CD4-positive, alpha-beta T cell treated with Interleukin-17A for 1 hour (primary cell): ENCODE measurements around the gene PIGM.
"Not testable (repeated sequence)": the region's sequence is repeated elsewhere in the genome, so short reads cannot be mapped to it uniquely, and the experiment has no call there.

Experiments
- DNase-seq: peaks from one replicate; pipeline ENCODE4 v3.0.0-alpha.2; 2020

PIGM gene

DNA sequence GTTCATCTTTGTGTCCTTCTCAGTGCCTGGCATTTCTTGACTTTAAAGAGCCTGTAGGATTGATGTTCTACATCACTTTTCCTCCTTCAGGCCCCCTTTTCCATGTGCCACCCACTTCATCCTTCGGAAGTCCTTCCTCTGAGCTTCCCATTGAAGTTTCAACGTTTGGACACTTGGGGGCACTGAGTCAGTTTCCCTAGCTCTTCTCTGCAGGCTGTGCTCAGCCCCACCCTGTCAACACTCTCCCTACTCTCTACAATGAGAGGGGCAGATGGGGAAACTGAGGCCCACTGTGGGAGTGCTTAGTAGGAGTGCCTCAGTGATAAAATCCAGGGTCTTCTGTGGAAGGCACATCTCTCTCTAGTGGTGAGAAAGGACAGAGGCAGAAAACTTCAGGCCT lies 26.3 kb upstream of the PIGM start:
- no peak for DNase-seq

DNA sequence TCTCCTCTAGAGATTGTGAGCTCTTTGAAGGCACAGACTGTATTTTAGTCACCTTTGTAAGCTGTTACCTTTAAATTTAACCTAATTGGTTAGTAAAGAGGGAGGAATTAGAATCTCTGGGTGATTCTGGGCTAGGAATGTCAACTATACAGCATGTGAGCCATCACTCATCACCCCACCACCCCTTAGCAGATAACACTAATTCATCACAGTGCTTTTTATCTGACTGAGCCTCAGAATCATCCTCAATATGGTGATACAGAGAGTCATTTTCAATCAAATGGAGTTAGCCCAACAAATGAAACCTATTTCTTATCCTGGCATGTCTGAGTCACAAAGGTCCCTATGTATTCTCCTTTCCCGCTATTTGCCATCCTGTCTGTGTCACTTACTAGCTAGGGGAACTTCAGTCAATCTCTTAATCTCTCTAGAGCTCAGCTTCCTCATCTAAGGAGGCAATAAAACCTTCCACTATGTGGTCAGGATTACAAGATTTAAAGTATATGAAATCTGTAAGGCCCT lies 24.9 kb upstream of the PIGM start:
- no peak for DNase-seq

DNA sequence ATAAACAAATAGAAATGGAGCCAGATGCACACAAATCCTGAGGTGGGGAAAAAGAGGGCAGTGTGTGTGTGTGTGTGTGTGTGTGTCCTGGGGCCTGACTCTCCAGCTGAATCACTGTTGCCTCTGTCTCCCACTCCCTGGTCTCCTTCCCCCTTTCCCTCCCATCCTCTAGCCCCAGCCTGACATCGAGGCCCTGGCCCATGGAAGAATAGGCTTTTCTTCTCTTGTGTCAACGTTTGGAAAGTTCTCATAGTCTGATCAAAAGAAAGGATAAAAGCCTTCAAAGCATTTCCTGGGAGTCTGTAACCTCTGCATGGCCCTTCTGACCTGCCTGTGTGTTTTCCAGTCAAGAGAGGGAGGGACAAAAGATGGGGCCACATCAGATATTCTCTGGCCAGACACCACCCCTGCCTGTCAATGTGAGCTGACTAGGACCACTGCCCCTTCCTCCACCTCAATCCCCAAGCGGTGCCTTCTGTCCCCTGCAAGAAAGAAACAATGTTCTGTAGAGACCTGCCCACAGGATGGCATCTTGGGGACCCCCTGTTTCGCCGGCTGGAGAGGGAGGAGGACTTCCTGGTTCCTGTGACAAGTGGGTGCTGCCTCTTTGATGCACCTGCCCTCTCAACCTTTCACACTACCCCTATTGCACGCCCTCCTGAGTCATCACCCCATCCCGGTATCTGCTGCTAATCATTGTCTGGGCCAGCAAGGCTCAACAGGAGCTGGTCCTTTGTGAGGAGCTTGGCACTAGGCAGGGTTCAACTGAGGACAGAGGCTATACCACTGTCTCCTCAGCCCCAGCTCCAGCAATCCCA lies 22.0 kb upstream of the PIGM start:
- DNase-seq, result no peak

DNA sequence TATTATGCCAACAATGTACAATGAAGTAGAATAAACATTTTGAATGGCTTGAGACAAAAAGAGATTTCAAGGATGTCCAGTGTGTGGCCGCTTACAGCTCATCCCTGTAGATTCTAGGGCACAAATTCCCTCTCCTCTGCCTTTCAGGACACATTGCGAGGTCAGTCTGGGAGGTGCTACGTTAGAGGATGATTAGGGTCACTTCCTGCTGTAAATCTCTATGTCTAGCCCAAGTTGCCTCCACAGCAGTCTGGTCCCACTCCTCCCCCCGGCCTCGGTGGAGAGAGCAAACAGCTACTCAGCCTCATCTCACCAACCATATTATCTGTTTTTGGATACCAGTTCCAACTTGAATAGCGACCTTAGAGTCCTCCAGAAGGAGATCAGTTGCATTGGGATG lies 21.1 kb upstream of the PIGM start:
- DNase-seq, result no peak

DNA sequence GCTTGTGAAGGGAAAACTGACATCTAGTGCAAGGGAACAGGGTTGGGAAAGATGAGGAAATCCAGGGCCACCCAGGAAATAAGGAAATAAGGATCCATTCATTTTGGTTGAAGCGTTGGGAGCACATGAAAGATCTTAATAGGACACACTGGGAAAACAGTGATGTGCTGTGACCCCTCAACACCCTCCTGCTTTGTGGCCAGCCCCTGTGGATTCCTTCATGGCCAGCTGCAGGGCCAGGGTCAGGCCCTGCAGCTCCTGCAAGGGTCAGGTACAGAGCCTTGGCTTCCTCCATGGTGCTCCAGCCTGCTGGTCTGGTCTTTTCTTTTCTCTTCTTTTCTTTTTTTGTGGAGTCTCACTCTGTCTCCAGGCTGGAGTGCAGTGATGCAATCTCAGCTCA lies 18.8 kb upstream of the PIGM start:
- DNase-seq, result no peak

DNA sequence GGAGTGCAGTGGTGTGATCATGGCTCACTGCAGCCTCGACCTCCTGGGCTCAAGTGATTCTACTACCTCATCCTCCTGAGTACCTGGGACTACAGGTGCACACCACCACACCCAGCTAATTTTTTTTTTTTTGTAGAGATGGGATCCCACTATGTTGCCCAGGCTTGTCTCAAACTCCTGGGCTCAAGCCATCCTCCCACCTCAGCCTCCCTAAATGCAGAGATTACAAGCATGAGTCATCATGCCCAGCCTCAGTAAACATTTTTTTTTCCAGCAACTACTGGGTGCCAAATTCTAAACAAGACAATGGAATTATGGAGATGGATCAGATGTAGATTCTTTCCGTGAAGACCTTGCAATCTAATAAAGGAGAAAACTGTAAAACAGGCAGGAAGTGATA lies 18.4 kb upstream of the PIGM start:
- not testable (repeated sequence) for DNase-seq

DNA sequence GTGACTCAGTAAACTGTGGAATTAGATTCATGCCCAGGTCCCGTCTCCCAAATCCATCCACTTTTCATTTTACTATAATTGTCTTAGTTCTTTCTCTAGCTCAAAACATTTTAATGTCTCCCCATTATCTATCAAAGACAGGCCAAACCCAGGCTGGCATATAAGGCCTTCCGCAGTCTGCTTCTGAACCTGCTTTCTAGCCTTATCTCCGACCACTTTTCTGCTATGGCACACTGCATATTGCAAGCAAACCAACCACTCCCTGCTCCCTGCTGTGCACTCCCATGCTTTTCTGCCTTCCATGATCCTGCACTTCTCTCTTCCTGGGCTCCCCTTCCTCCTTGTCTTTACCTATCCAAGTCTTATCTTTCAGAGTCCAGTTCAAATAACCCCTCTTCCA lies 17.3 kb upstream of the PIGM start:
- DNase-seq, result no peak

DNA sequence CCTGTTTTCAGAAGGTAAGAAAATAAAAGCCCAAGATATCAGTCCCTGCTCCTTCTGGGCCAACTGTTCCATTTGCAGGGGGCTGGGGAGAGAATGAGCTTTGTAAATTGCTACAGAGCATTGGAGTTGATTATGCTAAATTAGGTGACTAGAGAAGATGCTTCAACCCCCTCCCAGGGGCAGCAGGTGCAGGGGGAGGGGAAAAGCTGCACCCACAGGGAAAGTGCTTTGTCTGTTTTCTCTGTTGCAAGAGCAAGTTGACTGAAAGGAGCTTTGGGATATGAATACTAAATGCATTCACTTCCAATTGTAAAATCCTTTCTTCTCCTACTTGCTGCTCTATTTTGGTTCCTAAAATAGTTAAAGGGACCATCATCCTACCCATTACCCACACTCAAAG lies 16.5 kb upstream of the PIGM start:
- DNase-seq, result no peak

DNA sequence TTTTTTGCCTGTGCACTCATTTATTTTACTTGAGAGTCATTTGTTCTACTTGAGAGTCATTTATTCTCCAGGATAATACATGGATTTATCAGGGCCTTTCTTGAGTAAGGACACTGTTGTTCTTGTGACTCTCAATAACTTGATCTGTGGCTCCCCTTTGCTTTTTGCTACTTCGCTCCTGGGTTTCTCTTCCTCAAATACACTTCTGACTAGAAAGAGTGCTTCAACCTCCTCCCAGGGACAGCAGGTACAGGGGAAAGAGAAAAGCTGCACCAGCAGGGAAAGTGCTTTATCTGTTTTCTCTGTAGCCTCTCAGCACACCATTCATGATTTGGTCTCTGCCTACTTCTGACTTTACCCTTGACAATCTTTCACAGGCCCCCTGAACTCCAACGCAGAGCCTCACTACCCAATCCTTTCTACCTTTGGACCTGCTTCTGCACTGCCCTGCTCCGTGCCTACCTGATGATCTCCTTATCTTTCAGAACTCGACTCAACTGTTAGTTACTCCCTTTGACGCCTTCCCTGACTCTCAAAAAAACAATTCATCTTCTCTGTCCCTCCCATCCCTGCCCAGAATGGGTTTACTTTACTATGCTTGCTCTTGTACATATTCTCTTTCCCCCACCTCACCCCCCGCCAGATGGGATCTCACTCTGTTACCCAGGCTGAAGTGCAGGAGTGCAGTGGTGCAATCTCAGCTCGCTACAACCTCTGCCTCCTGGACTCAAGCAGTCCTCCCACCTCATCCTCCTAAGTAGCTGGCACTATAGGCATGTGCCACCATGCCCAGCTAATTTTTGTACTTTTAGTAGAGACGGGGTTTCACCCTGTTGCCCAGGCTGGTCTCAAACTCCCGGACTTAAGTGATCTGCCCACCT lies 15.6 kb upstream of the PIGM start:
- no peak for DNase-seq

DNA sequence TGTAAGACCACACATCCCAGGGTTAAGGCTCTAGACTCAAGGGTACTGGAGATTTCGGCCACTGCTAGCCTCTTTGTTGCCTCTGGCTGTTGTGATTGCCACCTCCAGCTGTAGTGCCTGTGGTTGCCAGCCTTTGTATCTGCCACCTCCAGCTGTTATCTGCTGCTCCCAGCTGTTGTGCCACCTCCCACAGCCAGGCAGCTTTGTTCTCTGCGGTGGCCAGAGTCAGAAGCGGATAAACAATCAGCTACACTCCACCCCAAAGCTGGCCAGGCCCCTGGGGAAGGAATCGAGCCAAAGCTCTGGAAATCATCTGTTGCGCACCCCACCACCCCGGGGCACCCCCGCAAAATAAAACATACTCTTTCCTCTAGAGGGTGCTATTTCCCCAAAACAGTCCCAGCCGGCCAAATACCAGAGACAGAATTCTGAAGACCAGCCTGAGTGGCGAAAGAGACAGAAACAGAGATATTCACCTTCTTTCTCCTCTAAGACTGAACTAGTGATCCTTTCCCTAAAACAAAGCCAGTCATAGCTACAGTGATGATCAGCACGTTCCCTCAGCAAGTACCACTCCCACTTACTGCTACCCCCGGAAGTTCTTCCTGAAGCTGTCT lies 14.8 kb upstream of the PIGM start:
- peak; percentile 63 for DNase-seq

DNA sequence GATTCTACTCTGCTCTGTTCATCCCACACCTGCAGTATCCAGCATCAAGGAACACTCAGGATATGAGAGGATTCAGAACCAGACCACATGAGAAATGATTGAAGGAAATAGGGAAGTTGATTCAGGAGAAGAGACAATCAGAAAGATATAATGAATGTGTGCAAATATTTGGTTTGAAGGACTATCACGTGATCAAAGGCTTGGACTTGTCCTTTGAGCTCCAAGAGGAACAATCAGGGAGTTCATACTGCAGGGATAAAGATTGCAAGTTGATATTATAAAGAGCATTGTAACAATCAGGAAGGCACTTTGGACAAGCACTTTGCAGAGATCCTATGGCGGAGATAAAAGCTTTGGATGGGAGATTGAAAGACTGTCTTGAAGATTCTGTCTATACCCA lies 13.9 kb upstream of the PIGM start:
- no peak for DNase-seq

DNA sequence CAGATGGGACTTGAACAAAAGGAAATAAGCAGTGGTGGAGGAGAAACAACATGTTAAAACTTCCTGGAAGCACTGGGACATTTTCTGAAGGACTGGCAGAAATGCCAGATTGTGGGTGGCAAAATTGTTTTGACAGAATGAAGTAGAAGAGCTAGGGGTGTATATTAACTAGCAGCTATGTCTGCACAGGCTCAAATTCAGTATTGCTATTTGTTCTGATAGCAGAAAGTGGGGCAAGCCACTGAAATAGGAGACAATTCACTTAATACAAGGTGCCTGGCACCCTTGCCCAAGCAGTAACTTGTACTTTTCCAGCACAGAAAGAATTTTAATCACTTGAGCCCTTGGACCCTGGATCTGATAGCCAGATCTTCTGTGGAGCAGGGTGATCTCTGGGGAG lies 11.8 kb upstream of the PIGM start:
- DNase-seq, result no peak

DNA sequence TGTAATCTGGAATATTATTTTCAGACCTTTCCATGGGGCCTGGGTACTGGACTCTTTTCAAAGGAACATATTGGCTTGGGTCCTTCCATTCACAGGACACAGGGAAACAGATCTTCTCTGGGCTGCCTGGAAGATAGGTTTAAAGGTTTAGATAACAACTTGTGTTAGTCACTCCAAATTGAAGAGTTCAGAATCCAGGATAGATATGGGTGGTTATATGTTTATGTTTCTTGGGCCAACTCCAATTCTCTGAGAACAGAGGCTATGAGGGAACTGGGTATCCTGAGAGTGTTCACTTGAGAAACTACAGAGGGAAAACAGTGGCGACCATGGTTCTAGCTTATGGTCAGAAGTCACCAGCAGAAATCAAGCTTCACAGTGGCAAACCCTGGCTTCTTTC lies 8.7 kb upstream of the PIGM start:
- no peak for DNase-seq

DNA sequence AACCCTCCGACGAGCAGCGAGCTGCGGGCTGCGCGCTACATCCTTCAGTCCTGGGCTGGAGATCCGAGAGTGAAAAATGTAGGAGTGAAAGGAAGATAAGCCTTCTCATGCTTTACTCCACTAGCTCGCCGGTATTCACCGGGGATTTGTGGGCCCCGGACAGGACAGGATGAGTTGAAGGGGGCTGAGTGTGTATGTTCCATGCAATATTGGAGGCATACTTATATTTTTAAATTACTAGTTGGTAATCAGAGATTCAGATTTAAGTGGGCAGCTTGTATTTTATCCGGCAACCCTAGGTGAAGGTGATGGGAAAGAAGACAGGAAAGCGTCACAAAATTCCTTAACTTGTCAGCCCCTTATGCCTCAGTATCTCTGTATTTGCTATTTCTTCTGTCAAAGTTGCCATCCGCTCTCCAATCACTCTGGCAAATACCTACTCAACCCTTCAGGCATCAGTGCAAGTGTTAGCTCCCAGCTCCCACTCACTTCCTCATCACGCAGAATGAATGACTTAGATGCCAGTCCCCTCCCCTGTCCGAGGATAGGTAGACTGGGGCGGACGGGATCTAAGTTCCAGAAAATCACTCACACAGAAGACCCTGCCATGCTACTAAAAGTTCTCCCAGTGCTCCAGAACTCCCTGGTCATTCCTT lies 503 bp upstream of the PIGM start:
- DNase-seq, result no peak

DNA sequence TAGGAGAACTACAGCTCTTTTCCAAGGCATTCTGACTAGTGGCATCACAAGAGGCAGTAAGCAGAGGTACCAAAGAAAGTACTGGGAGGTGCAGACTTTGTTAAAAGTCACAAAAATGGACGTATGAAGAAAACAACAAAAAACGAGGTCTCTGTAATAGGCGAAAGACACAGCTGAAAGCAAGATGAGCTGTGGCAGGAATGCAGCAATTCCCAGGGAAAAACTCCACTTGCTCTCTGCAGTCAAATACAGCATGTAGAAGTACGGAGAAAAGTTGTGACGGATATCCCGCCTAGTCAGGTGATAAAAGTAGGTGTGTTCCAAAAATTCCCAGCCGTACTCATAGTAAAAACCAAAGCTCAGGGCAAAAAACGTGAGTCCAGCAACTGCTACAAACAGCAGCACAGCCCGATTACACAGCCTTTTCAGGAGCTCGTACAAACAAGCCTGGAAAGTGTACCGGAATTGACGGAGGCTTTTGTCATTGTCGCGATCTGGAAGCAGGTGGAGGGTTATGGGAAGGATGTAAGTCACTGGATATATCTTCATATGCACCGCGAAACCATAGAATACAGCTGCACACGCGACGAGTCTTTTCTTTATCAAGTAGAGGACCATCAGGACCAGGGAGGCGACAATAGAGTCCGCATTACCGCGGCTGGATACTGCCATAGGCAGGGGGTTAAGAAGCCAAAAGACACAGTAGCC lies 979 bp downstream of the PIGM start:
- DNase-seq, result no peak

DNA sequence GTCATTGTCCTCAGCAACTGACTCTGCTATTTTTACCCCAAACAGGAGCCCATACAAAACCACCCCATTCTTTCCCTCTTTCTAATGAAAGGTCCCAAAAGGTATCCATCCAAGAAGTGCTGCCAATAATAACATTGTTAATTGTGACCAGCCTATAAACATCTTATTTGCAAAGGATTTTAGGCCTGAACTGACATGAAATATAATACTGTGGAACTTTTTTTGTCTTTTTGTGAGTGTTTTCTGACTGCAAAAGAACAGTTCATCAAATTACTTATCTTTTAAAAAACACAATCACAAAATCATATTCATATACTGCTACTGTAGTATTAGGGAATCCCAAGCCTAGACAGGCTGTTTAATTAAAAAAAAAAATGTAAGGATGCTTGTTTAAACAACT lies 3.4 kb downstream of the PIGM start:
- no peak for DNase-seq

DNA sequence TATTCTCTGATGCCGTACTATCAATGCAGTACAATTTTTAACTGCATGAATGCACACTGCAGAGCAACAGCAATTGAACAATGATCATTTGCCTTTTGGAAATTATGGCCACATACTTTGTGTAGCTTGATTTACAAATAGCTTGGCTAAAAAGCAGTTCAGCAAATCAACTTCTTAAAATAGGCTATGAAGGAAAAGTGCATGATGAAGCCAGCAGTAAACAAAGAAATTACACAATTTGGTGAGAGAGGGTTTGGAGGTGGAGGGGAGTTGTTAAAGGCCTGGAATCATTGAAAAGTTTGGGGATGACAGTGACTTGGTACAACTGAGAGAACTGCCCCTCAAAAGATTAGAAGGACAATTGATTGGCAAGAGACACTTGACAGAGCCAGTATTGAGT lies 6.5 kb downstream of the PIGM start:
- no peak for DNase-seq

DNA sequence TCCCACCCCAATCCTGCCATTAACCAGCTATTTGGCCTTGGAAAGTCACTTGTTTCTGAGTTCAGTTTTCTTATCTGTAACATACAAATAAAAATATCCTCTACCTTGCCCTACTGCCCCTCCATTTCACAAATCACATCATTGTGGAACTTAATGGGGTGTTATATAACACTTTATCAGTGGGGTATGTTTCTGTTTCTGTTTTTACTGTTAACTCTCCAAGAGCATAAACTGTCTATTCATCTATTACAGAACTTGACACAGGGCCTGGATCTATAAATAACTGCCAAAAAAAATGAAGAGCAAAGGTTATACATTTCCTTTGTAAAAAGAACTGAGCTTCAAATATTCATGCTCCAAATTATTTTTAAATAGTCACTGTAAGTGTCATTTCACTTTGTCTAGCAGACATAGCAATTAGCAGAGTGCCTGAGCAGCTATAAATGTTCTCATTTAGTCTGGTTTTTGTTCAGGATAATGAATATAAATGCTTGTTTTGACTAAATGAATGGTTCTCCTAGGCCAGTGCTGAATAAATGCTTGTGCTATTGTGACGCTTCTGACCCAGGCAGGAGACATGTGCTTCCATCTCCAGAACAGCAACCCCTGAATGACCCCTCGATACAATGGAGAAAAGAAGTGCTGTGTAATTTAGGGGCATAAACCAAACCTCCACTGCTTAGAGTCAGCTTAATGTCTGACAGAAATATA lies 7.4 kb downstream of the PIGM start:
- no peak for DNase-seq

DNA sequence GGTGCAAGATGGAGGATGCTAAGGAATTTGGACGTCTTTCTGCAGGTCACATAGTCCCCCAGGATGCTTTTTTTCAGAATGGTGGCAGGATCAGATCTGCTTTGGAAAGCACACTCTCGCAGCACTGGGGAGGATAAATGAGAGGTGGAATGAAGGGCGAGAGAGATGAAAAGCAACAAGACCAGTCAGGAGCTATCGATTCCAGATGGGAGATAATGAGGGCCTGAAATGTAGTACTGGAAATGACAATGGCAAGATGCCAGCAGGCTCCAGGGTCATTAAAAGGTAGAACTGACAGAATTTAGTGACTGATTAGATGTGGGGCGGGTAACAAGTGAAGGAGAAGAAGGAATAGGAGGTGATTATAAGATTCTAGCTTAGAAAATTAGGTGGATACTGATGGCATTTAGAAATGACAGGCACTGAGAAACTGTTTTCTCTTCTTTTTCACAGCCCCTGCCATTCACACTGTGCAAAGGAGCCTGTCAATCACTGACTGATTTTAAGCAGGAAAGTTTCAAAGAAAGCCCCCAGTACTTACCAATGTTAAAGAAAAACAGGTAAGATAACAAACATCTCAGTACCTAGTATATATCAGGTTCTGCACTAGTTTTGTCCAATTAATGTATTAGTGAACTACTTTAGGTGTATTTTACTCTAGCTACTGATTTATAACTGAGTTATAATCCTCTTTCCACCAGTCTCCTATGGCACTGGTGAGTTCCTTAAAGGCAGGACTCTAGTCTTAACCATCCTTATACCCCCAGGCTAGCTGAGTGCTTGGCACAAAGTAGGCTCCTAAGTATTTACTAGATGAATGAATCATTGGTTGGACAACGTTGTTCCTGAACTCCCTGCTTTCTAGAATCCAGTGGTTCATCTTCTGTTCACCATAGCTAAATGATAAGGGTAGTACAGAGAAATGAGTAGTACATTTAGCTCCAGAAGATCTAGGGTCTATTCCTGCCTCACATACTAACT lies 9.2 kb downstream of the PIGM start:
- DNase-seq, result no peak

DNA sequence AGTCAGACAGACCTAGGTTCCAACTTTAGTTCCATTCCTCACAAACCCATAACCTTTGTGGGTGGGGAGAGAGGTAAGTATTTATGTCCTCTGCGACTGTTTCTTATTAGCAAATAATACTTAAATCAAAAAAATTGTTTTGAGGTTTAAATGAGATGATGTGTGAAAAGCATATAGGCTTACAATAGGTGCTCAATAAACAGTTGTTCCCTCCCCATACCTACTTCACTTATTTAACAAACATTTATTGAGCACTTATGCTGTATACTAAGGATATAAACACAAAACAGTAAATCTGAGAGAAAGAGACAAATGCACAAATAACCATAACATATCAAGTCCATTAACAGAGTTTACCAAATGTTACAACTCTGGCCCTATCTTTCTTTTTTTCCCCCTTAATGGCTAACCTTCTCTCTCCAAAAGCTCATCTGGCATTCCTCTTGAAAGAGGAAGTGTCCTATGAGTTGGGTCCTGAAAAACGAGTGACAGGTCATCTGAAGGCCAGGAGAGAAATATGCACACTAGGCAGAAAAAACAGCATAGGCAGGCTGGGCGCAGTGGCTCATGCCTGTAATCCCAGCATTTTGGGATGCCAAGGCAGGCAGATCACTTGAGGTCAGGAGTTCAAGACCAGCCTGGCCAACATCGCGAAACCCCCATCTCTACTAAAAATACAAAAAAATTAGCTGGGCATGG lies 10.3 kb downstream of the PIGM start:
- no peak for DNase-seq
